Eye (tissue), 1 donor: Measurements from ENCODE around the gene IL25.
A peak's percentile ranks its signal among the peaks of the same experiment; 100 is the strongest.
"Not testable (repeated sequence)": the region's sequence is repeated elsewhere in the genome, so short reads cannot be mapped to it uniquely, and the experiment has no call there.

Source experiments
- DNase-seq: peaks from one replicate; pipeline ENCODE4 v3.0.0-alpha.2; 2015

The IL25 gene

DNA sequence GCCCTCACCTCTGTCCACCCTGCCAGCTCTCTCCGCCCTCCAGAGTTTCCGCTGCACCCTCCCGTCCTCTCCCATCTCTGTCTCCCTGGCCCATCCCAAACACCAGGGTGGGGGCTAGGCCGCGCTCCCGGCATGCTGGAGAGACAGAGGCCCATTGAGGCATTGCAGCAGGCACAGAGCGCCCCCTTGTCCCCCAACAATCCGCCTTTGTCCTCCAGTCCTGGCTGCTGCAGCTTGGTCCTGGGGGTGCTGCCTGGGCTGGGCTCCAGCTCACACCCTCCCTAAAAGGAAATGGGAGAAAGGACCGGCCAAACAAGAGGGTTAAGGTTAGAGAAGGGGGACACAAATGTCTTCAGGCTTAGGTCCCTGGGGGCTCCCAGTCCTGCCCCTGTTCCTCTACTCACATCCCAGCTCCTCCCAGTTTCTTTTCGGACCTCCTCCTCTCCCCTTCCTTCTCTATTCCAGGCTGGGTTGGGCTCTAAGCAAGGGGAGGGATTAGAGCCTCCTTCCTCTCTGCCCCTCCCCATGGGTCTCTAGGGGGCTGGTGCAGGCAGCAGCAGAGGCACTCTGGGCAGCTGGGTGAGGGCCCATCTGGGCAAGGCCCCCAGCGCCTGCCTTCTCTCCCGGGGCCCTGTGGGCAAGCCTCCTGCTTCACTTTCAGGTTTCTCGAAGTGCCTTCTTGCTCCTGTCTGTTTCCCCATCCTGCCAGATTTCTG lies 4.0 kb downstream of the IL25 start, which contains the start of gene CMTM5:
Gene CMTM5 (plus strand): TSS at position 565 of the 716 bp plus-strand sequence. CDS start 206 bp downstream, outside the sequence.
- peak; percentile 51 for DNase-seq

DNA sequence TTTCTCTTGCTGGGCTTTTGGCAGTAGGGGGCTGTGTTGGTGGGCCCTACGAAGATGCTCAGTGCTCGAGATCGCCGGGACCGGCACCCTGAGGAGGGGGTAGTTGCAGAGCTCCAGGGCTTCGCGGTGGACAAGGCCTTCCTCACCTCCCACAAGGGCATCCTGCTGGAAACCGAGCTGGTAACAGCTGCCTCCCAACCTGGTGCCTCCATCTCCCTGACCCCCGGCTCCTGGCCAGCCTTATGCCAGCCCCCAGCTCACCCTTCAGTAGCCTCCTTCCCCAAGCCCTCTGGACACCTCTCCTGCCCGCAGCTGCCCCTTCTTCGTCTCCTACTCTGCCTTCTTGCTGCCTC lies 4.6 kb downstream of the IL25 start:
- no peak for DNase-seq

DNA sequence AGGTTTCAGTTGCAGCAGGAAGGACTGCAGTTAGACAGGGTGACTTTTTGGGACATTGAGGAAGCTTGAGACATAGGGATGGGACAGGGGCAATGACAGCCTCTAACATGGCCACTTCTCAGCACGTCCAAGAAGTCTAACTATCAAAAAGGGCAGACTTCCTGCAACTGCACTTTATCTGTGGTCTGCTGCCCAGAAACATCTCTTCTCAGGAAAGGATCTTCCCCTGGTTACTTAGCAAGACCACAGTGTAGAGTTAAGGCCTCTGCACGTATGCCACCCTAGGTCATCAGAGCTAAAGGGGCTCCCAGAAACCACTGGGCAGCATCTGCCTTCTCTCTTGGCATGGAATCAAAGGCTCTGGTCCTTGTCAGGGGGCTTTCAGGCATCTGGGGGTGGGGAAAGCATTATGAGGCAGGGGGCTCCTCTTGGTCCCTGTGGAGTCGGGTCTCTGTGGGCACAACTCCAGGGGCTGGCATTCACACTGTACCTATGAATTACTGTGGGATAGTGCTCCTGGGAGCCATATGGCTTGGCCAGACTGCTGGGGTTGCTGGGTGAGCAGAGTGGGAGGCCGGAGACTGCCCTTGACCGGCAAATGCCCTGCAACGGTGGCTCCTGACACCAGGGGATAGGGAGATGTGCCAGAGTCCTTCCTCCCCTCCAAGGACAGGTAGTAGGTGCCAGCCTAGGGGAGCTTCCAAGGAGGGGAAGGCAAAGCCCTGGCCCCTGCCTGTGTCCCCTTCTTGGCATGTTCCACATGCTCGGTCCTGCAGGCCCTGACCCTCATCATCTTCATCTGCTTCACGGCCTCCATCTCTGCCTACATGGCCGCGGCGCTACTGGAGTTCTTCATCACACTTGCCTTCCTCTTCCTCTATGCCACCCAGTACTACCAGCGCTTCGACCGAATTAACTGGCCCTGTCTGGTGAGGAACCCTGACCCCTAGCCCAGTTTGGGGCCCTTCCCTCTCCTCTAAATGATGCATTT lies 5.3 kb downstream of the IL25 start:
- DNase-seq = no peak

DNA sequence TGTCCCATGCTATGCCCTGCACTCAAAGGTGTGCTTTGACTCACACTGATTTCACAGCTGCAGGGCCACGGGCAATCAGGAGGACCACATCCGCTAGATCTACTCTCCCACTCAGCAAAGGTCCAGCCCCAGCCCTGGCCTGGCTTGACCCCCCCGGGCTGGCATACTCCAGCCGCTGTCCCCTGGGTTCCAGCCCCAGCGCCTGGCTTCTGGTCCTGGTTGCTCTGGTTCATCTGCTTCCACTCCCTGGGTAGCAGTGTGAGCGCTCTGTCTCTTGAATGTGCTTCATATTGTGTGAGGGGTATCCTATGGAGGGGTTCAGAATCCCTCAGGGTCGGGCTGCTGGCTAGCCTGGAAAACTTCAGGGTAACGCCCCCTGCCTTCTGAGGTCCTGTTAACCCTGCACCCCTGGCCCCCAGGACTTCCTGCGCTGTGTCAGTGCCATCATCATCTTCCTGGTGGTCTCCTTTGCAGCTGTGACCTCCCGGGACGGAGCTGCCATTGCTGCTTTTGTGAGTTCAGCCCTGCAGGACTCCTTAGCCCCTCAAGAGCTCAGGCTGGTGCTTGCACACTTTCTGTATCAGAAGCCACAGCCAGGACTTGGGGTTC lies 6.1 kb downstream of the IL25 start:
- no peak for DNase-seq

DNA sequence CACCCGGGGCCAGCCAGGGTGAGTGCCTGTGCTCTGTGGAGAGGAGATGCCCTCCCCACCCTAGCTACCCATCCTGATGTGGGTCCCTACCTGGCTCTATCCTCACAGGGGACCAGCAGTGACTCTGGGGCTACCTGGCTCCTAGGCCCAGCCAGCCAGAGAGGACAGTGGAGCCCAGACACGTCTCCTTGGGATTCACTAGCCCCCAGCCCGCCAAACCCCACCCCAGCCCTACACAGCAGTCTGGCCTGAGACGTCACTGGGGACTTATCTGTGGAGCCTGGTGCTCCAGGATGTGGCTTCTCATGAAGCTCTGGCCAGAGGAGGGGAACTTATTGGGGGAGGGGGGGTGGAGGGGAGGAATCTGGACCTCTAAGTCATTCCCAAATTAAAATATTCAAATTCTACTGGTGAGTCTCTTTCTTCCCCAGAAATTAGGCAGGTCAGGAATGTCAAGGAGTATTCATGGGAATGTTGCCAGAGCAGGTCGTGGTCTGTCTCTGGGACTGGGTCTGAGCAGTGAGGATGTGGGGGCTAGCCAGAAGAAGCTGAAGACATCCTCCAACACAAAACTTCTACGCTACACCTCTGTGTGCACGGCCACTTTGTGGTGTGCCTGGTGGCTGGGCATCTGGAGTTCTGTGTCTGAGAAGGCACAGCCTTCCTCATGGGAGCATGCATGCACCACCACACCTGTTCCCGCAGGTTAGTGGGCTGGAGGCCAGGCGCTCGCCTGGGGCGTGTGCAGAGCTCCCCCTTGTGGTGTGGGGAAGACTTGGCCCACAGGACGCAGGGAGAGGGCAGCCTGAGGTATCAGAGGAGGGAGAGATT lies 7.0 kb downstream of the IL25 start:
- peak; percentile 56 for DNase-seq

DNA sequence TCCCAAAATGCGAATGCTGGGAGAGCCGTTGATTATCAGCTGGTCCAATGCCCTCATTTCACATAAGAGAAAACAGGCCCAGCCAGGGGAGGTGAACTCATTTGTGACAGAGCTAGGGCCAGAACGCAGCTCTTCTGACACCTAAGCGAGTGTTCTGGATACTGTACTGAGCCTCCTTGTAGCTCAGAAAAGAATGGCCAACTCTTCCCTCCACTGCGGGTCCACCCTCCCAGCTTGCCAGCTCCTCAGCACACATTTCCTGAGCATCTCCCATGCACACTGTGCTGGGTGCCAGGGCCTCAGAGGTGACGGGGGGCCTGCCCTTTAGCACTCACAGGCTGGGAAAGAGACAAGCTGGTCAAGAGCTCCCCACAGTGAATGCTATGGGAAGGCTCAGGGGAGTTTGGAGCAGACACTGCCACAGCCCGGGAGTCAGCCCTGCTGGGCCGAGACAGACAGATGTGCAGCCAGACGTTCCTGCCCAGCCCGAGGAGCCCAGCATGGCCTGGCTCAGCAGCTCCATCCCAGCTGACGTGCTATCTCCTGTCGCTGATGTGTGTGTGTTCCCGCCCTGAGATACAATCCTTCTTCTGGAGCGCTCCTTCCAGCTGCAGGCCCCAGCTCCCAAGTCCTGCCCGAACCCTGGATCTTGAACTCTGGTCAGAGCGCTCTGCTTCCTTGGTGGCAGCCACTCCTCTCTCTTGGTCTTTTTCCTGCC lies 7.7 kb downstream of the IL25 start:
- no peak for DNase-seq

DNA sequence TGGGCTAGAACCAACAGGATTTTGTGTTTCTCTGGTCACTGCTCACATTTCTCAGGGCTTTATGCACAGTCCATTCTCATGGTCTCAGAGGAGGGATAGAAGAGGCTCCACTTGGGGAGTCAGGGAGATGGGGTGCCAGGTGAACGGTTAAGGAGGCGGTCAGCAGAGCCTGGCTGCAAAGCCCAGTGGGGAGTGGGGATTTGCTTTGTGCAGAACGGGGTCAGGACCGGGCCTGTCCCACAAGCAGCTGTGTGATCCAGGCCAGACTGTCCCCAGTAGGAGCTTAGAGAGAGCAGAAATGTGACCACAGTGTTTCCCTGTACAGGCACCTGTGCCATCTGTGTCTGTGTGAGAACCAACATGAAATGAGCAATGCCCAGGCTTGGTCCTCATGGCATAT lies 8.4 kb downstream of the IL25 start:
- DNase-seq = no peak

DNA sequence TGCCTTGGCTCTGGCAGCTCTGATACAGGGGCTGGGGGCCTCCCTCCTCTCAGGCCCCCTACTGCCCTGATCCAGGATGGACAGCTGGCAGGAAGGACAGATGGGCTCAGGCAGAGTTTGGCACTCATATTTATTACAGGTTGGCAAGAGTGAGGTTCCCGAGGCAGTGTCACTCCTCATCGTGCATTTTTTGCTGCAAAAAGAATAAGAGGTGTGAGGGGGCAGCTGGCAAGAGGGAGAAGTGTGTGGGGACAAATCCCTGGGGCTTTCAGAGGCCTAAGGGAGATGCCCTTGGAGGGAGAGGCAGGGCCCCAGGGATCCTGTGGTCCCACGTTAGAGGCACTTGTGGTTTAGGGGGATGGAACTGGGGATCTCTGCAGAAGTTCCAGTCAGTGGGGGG lies 9.3 kb downstream of the IL25 start:
- no peak for DNase-seq

DNA sequence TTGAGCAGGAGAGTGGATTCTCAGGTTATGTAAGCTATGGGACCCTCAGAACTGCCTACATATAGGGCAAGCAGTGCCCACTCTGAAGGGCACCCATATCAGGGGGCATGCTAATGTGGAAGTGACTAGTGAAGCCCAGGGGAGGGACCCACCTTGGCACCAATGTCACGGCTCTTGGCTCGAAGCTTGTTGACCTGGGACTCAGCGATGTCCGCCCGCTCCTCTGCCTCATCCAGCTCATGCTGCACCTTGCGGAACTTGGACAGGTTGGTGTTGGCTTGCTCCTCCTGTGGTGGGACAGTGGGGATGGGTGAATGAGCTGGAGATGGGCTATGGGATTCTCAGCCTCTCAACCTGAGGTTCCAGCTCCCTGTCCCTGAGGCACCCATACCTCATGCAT lies 9.7 kb downstream of the IL25 start:
- DNase-seq = no peak

DNA sequence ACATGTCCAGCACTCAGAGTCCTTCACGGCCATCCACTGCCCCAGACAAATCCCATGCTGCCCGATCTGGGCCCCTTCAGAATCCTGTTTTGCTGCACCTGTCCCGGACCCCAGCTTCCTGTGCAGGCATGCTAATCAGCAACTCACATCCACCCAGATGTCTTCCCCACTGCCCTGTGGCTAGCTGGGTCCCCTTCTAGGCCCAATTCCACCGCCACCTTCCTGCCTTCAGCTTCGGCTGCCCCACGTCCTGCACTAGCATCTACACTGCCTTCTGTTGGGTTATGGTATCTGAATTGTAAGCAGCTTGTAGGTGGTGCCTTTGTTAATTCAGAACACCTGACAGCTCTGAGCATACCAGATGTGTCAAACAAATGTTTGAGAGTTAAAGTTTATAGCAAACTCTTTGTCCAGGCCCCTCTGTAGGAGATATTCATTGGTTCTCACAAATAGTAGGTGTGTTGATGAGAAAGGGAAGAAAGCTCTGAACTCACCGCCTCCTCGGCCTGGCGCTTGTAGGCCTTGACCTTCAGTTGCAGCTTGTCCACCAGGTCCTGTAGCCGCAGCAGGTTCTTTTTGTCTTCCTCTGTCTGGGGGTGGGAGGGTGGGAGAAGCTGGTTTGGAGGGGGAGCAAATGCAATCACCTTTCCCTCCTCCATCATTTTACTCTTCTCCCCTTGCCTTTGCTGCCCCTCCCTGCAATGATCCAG lies 10.3 kb downstream of the IL25 start:
- DNase-seq = no peak

DNA sequence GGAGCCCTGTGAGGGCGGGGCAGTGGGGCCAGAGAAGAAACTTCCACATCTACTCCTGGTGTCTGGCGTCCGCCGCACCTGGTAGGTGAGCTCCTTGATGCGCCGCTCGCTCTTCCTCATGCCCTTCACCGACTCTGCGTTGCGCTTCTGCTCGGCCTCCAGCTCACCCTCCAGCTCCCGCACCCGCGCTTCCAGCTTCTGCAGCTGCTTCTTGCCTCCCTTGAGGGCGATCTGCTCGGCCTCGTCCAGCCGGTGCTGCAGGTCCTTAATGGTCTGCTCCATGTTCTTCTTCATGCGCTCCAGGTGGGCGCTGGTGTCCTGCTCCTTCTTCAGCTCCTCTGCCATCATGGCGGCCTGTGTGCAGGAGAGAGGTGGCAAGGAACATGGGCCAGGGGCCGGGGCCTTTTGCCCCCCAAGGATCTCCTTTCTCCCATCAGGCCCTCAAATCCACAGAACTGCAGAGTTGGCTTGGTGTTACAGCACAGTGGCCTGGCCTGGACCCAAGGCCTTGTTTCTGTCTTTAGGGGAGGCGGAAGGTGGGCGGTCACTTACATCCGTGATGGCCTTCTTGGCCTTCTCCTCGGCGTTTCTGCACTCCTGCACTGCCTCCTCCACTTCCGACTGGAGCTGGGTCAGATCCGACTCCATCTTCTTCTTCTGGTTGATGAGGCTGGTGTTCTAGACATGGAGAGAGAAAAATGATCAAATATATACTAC lies 11.9 kb downstream of the IL25 start:
- no peak for DNase-seq

DNA sequence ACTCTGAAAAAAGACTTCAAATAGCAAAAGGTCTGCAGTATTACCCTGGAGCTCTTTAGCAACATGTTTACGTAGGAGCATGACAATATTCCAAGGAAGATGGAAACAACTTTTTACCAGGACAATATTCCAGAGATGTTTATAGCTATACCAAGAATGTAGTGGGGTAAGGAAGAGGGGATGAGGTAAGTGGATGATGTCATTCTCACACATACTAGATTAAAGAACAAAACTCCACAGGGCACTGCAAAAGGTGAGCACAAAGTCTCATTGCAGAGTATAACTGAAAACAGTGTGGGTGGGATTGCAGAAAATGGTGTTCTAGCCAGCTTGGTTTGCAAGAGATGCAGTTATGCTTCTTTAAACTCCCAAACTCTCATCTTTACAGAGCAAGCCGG lies 12.6 kb downstream of the IL25 start:
- DNase-seq = no peak

DNA sequence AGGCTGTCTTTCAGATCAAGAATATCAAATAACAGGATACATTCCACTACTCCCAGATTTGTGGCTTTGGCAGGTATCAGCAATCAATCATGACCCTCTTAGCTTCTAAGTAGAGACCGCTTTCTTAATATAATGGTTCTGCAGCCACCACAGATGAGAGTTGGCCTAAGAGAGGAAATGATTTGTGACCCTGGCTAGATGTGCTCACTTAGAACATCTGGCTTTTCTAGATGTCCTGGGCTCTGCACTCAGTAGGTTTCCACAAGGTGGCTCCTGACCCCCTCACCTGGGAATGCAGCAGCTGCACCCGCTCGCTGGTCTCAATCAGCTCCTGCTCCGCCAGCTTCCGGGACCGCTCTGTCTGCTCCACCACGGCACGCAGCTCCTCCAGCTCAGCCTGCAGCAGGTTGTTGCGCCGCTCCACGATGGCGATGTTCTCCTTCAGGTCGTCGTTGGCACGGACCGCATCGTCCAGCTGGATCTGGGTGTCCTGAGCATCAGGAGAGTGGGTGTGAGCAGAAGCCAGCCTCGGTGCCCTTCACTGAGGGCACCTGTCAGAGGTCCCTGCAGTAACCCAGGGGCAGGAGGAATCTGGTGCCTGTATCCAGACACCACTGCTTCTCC lies 13.1 kb downstream of the IL25 start:
- no peak for DNase-seq

DNA sequence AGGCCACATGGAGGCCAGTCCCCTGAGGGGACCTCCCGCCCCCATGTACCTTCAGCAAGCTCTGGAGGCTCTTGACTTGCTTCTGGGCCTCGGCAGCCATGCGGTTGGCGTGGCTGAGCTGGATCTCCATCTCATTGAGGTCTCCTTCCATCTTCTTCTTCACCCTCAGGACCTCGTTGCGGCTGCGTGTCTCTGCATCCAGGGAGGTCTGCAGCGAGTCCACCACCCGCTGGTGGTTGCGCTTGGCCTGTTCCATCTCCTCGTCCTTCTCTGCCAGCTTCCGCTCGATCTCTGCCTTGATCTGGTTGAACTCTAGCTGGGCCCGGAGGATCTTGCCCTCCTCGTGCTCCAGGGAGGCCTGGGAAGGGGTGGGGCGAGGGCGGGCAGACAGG lies 13.7 kb downstream of the IL25 start:
- not testable (repeated sequence) for DNase-seq

DNA sequence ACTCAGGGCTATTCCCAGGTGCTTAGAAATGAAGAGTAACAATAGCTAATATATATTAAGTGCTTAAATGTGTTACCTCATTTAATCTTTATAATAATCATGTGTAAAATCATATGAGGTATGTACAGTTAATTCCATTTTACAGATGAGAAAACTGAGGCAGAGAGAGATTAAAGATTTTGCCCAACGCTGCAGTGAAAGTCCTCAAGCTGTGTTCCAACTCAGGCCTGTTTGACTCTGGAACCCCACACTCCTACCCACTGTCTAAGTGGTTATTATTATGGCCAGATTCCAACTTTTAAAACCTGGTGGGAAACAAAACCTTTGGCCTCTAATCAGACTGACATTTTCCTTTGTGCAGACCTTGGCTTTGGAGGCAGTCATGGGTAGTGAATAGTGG lies 14.4 kb downstream of the IL25 start:
- DNase-seq = no peak

DNA sequence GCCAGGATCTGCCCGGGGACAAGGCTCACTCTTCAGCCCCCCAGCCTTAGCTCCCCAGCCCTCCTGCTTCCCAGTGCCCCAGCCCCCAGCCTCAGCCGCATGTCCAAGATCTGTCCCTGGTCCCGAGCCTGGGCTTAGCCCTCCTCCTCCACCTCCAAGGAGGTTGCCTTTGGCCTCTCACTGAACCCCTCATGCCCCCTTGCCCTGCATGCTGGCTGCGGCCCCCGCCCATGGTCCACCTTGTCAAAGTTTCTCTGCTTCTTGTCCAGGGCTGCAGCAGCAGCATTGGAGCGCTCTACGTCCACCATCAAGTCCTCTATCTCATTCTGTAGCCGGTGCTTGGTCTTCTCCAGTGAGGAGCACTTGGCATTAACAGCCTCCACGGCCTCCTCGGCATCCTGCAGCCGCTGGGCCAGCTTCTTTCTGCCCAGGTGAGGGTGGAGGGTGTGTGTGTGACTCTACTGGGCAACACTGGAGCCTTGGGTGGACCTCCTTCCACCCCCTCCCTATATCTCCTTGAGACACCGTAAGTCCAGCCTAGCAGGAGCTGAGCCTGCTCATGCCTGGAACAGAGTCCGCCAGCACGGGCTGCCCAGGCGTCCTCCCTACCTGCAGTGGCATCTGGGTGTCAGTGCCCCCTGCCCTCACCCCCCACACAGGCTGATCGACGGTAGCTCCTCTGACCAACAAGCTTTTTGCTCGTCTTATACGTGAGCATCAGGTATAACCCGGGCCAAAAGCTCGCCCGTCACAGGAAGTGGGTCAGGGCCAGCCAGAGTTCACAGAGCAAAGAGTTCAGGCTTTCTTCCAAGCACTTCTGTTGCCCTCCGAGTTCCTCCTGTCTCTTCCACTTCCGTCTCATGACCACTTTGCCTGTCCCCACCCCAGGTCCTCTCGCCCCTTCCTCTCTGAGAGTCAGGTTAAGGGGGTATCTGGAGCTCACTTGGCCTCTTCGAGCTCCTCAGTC lies 15.6 kb downstream of the IL25 start:
- no peak for DNase-seq

DNA sequence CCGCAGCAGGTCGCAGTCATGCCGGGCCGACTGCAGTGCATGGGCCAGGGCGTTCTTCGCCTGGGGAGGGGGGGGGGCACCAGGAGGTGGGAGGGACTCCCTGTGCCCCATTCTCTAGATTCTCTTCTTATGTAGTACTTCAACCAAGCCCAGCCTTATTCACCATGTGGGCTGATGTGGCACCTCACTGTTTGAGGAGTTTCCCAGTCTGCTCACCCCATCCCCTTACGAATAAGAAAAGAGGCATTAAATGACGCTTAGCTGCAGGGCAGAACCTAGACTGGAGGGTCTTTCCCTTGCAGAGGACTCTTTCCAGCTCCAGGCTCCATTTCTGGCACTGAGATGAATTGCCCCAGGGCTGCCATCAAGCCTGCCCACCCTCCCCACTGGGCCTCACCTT lies 16.4 kb downstream of the IL25 start:
- DNase-seq = no peak

DNA sequence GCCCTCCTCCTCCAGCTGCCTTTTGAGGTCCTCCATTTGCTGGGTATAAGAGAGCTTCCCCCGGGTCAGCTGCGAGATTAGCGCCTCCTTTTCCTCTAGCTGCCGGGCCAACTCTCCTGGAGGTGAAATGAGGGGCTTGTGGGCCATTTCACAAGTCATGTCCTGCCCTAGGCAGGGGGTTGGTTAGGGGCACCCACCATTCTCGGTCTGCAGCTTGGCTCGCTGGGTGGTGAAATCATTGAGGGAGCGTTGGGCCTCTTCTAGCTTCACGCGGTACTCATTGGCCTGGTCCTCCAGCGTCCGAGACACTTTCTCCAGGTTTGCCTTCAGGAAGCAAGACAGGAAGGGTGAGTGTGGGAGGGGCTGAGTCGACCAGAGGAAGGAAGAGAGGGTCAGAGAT lies 16.8 kb downstream of the IL25 start:
- no peak for DNase-seq

DNA sequence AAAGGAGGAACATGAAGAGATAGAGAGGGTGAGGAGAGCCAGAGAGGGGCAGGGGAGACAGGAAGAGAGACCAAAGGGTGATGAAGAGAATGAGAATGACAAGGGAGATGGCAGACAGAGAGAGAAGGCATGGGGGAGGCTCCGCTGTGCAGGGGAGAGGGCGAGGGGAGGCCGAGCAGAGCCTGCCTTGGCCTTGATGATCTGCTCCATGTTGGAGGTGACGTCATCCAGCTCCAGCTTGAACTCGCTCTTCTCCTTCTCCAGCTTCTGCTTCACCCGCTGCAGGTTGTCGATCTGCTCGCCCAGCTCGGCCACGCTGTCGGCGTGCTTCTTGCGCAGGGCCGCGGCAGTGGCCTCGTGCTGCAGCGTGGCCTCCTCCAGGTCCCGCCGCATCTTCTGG lies 17.3 kb downstream of the IL25 start:
- not testable (repeated sequence) for DNase-seq
